Measurements from ENCODE around the gene ANO7.

ANO7 gene

DNA sequence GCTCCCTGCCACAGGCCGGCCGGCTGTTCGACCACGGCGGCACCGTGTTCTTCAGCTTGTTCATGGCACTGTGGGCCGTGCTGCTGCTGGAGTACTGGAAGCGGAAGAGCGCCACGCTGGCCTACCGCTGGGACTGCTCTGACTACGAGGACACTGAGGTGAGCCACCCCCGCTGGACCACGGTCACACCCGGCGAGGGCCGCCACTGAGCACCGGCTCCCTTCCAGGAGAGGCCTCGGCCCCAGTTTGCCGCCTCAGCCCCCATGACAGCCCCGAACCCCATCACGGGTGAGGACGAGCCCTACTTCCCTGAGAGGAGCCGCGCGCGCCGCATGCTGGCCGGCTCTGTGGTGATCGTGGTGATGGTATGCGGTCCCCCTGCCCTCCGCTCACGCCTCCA is 20.8 kb downstream of the ANO7 start:
- DNase-seq (ENCODE audit: low read depth in 2 of 2), result no peak

DNA sequence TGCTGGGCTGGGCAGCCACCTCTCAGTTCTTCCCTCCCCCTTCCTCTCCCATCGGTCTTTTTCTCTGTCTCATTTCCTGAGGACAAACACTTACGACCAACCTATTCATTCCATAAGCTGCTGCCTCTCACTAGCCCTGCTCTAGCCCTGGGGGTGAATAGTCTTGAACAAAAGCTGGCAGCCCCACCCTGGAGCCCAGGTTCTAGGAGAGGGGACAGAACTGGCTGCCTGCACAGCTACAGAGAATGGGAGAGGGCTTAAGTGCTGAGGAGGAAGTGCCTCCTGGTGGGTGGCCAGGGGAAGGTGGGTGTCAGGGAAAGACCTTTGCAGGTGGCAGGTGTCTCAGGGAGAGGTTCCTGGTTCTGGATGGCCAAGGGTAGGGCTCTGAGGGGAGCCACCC is 22.8 kb downstream of the ANO7 start:
- no peak for DNase-seq (ENCODE audit: low read depth in 2 of 2)

DNA sequence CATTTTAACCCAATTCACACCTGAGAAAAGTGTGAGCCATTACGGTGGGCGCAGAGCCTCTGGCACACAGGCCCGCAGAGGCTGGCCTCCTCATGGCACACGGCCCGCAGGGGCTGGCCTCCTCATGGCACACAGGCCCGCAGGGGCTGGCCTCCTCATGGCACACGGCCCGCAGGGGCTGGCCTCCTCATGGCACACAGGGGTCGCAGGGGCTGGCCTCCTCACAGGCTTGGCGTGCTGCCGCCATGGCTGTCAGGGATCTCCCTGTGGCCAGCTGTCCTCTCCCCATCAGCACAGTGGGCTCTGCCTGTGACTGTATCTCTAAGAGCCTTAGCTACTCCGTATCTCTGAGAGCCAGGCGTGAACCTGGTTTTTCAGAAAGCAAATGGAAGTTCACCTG is 24.6 kb downstream of the ANO7 start:
- no peak for DNase-seq (ENCODE audit: low read depth in 2 of 2)

DNA sequence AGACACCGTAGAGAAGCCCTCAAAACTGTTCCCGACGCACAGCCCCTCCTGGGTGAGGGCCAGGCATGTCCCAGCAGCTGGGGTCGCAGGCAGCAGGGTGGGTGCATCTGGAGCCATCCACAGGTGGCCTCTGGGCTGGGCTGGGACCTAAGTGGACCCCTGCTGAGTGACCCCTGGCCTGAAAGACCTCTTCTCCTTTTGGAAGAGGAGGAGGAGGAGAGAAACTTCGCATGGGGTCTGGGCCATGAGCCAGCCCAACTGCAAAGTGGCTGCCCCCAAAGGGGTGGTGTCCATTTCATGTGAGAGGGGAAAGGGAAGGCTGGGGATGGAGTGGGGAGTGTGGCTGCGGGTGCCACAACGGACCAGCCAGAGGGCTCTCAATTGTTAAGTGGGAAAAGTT is 25.1 kb downstream of the ANO7 start:
- no peak for DNase-seq (ENCODE audit: low read depth in 2 of 2)

DNA sequence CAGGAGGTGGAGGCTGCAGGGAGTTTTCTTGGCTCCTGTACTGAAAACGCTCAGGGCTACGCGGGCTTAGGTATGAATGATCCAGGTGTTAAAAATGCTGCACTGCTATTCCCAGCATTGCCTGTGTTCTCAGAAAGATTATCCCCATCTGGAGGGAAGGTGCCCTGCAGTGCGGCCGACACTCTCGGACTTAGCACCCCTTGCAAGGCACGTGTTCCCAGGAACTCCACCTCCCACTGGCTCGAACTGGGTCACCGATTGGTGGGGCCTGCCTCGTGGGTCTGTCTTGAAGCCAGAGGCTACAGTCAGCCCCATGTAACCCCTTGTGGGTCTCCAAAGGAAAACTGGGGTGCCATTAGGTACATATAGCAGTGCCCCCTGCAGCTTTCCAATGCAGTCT is 25.7 kb downstream of the ANO7 start:
- DNase-seq (ENCODE audit: low read depth in 2 of 2), result no peak

DNA sequence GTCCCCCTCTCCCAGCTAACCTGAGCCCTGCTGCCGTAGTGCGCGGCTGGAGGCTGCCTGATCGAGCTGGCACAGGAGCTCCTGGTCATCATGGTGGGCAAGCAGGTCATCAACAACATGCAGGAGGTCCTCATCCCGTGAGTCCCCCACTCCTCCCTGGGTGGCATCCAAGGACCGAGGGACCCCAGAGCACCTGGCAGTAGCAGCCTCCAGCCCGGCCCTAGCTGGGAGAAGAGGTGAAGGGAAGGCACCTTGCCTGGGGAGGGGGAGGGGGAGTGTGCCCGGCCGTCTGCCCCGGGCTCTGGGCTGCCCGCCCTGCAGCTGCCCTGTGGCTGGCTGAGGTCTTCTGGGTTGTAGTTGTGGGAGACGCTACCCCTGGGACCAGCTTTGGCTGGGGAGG is 26.3 kb downstream of the ANO7 start:
- no peak for DNase-seq (ENCODE audit: low read depth in 2 of 2)

DNA sequence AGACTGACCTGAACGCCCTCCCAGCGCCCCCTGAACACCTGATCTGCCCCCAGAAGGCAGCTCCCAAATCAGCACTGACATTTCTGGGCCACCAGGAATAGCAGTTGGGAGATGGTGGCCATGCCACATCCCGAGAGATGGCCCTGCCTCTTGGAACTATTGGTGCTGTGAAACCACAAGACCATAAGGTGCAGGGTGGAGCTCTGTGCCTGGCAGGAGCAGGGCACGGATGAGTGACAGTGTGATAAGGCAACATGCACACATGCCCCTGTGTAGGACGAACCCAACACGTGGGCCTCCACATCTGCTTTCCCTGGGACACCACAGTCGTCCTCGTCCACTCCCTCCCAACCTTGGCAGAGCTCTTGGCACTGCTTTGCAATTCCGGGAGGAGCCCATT is 26.9 kb downstream of the ANO7 start:
- no peak for DNase-seq (ENCODE audit: low read depth in 2 of 2)

DNA sequence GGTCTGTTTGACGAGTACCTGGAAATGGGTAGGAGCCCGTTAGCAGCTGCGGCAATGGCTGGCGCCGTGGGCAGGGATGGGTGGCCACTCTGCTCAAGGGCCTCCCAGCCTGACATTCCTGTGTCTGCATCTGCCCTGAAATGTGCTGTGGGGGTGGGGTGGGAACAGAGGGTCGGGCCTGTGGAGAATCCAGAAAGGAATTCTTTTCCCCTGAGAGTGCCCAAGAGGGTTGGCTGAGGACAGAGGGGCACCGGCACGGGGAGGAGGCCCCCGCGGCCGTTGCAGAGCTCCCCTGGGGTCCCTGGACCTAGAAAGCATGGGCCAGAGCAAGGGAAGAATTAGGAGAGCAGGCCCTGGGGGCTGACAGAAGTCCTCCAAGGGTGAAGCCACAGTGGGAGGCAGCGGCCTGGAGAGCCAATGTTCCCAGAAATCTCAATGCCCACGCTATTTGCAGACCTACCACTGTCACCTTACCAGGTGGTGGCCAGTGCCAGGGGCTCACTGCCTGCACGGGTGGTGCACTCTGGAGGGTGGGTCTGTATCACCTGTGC is 27.8 kb downstream of the ANO7 start:
- no peak for DNase-seq (ENCODE audit: low read depth in 2 of 2)

DNA sequence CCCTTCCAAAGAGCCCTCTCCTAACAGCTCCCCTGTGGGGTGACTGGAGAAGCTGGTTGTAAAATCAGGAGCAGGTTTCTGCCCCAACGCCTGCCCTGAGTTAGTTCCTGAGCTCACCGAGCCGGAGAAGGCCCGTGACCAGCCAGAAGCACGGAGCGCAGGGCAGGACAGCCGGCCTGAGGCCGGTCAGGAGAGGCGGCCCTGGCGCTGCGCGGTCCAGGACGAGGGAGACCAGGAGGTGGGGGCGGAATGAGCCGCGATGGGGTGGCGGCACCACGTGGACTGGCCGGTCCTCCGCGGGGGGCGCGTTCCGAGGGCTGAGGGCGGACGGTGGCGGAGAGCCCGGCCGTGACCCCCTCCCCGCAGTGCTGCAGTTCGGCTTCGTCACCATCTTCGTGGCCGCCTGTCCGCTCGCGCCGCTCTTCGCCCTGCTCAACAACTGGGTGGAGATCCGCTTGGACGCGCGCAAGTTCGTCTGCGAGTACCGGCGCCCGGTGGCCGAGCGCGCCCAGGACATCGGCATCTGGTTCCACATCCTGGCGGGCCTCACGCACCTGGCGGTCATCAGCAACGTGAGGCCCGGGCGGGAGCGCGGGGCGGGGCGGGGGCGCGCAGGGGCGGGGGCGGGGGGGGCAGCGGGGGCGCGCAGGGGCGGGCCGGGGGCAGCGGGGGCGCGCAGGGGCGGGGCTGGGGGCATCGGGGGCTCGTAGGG is 29.0 kb downstream of the ANO7 start:
- DNase-seq (ENCODE audit: low read depth in 2 of 2), result no peak

DNA sequence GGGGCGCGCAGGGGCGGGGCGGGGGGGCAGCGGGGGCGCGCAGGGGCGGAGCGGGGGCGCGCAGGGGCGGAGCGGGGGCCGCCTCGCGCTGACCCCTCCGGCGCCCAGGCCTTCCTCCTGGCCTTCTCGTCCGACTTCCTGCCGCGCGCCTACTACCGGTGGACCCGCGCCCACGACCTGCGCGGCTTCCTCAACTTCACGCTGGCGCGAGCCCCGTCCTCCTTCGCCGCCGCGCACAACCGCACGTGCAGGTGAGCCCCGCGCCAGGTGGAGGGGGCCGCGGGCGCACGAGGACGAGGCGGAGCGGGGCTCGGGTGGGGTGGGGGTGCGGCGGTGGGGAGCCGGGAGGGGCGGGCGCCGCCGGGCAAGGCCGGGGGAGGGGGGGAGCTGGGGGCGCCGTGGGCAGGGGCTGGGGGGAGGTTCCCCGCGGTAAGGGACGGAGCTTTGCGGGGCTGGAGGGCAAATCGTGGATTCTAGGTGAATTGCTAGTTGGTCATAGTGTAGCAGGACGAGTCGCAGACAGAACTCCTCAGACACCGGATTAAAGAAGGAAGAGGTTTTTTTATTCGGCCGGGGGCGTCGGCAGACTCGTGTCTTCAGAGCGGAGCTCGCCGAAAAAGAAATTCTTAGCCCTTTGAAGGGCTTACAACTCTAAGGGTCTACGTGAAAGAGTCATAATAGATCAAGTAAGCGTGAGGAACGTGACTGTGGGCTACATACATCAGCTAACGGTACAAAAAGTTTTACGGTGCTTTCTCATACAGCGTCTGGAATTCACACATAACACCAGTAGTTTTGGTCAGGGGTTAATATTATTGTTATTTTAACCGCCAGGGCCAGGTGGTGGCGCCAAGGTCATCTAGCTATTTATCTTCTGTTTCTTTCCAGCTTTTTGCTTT is 29.9 kb downstream of the ANO7 start:
- no peak for DNase-seq (ENCODE audit: low read depth in 2 of 2)

DNA sequence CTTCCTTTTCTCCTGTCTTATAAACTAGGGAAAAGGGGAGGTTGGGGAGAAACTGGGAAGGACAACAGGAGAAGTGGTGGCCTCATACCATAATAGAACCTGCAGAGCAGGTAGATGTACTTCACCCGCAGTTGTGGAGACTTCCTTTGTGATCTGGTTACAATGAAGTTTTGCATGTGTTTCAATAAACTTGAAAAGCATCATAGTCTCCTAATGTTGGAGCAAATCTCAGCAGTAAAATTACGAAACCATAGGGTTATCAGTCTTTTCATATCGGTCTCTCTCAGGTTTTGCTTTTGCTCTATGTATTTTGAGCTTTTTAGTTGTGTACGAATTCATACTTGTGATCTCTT is 30.5 kb downstream of the ANO7 start:
- DNase-seq (ENCODE audit: low read depth in 2 of 2), result no peak

DNA sequence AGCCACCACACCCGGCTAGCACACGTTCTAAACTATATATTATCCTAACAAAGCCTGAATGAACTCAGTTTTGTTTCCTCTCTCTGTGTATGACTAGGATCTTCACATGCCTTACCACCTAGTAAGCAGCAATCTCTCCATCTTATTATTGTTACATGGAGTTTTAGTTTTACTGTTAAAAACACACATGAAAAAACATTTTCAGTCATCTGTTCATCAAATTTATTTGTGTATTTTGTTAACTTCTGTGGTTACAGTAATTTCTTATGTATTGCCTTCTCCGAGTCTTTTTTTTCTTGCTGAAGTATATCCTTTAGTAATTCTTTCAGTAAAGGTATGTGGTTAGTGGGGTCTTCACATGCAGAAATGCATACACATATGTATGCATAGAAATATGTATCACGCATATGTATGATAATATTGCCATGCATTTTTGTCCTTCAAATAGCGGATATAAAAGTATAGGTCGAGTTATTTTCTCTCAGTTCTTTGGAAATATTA is 31.4 kb downstream of the ANO7 start:
- DNase-seq (ENCODE audit: low read depth in 2 of 2), result no peak

DNA sequence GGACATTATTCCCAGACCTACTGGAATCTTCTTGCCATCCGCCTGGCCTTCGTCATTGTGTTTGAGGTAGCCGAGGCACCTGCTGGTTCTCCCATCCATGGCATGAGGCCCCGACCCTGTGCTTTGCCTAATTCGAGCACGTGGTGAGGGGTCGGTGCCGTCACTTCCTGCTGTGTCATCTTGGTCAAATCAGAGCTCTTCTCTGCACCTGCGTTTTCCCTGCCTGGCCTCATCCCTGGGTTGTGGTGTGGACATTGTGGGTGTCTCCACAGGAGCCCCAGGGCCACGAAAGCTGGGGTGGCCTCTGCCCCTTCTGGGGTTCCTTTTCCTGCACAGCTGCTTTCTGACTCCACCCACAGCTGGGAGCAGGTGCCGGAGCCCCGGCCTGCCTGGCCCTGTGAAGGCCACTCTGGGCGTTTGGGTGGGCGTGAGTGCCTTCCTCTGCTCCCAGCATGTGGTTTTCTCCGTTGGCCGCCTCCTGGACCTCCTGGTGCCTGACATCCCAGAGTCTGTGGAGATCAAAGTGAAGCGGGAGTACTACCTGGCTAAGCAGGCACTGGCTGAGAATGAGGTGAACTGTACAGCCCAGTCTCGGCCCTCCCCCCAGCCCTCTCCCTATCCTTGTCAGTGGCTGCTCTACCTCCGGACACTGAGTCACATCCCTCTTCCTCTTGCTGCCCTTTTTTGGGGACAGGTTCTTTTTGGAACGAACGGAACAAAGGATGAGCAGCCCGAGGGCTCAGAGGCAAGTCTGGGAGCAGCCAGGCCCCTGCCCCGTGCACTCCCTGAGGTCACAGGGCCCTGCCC is 34.9 kb downstream of the ANO7 start:
- DNase-seq (ENCODE audit: low read depth in 2 of 2), result no peak

DNA sequence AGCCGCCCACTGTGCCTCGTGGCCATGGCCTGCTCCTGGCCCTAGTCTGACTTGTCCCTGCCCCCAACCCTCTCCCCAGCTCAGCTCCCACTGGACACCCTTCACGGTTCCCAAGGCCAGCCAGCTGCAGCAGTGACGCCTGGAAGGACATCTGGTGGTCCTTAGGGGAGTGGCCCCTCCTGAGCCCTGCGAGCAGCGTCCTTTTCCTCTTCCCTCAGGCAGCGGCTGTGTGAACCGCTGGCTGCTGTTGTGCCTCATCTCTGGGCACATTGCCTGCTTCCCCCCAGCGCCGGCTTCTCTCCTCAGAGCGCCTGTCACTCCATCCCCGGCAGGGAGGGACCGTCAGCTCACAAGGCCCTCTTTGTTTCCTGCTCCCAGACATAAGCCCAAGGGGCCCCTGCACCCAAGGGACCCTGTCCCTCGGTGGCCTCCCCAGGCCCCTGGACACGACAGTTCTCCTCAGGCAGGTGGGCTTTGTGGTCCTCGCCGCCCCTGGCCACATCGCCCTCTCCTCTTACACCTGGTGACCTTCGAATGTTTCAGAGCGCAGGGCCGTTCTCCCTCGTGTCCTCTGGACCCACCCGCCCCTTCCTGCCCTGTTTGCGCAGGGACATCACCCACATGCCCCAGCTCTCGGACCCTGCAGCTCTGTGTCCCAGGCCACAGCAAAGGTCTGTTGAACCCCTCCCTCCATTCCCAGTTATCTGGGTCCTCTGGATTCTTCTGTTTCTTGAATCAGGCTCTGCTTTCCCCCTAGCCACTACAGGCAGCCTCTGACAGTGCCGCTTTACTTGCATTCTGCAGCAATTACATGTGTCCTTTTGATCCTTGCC is 35.8 kb downstream of the ANO7 start:
- DNase-seq (ENCODE audit: low read depth in 2 of 2), result no peak

DNA sequence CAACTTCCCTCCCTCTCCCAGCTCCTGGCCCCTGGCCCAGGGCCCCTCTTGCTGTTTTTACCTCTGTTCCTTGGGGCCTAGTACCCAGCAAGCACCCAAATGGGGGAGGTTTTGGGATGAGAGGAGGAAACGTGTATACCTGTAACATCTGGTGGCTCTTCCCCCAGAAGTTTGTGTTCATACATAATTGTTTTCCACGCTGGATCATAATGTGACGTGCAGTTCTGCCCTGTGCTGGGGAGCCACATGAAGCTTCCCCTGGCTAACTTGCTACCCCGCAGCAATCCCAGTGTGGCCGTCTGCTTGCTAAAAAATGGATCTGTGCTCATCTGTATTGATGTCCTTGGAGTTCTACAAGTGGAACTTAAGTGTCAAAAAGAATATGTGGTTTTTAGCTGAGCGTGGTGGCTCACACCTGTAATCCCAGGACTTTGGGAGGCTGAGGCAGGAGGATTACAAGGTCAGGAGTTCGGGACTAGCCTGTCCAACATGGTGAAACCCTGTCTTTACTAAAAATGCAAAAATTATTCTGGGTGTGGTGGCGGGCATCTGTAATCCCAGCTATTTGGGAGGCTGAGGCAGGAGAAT is 36.5 kb downstream of the ANO7 start:
- no peak for DNase-seq (ENCODE audit: low read depth in 2 of 2)

DNA sequence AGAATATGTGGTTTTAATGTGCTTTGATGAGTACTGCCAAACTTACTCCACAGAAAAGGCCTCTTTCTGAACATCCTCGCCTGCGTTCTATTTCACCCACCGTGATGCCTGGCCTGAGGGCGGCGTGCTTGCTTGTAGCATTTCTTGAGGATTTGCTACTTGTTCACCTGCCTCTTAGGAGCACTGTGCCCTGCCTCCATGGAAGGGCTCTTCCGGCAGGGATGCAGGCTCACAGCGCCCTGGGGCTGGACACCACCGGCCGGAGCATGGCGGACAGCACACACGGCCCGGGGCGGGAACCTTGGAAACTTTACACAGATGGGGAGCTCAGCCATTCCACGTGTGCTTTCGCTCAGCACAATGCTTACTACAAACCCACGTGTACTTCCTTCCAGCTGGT is 37.1 kb downstream of the ANO7 start:
- no peak for DNase-seq (ENCODE audit: low read depth in 2 of 2)

DNA sequence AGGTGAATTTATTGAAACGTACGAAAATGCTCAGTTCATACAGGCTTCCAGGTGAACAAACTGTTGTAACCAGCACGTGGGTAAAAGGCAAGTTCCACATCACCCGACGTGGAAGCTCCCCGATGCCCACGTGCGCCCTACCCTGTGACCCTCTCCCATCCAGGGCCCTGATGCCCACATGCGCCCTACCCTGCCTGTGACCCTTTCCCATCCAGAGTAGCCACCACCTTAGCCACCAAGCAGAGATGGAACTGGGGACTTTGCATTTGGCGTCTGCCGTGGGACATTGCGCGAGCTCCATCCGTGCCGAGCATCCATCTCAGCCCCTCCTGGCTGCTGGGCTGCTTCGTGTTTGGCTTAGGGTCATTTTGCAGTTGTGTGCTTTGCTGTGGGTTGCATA is 37.5 kb downstream of the ANO7 start:
- DNase-seq (ENCODE audit: low read depth in 2 of 2), result no peak

DNA sequence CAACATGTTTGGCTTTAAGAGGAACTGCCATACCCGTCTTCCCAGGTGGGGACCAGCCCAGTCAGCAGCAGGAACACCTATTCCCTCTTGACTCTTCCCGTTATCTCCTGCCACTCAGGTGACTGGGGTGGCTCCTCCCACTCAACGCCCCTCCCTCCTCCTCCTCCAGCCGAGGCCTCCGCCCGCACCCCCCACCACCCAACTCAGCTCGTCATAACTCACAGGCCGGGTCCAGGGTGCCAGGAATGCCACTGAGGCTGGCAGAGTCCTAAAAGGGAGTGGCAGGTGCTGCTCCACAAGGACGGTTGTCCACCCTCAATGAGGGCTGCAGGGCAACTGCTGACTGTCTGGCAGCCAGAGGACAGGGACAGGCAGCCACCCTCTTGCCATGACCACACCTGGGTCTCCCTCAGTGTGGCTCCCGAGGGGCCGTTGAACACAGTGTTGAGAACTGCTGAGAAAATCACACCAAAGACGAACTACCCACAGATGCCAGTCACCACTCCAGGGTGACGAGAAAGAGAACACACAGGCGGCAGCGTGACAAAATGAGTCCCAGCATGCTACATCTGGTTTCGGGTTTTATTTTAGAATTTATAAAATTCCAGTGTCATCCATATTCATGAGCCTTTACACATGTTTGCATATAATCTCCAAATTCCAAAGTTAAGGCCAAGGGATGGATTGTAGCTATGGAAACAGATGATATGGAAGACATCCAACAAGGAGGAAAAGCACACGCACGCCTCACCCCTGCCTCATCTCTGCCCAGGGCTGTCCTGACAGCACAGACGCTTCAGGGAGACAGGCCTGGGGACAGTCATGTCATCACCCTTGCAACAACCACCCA is 38.5 kb downstream of the ANO7 start:
- no peak for DNase-seq (ENCODE audit: low read depth in 2 of 2)

DNA sequence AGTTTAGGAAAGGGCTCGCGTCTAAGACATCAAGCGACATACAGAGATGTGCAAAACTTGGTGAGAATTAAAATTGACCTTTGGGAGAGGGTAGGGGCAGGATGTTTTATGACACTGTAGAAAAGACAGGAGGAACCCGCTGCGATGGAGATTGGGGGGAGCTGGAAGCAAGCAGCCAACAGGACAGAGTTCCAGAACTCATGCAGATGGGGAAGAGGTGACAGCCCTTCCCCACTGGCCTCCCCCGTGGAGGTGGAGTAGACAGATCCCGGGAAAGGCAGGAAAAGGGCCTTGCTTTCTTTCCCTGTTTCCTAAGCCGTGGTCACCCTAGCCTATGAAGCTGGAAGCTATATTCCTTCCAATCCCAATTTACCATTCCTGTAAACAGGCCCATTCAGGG is 39.1 kb downstream of the ANO7 start:
- DNase-seq (ENCODE audit: low read depth in 2 of 2), result no peak

Measured in stimulated activated CD4-positive, alpha-beta T cell treated with anti-CD3 and anti-CD28 coated beads, Interleukin-4, amount 100 ng/mL, for 48 hours (primary cell).